T-helper 22 cell (primary cell): ENCODE data around the gene KIAA1755.

Experiments used
- DNase-seq: peaks from one replicate; pipeline ENCODE4 v3.0.0-alpha.2; 2020; ENCODE audit warnings: low read depth

The KIAA1755 gene

DNA sequence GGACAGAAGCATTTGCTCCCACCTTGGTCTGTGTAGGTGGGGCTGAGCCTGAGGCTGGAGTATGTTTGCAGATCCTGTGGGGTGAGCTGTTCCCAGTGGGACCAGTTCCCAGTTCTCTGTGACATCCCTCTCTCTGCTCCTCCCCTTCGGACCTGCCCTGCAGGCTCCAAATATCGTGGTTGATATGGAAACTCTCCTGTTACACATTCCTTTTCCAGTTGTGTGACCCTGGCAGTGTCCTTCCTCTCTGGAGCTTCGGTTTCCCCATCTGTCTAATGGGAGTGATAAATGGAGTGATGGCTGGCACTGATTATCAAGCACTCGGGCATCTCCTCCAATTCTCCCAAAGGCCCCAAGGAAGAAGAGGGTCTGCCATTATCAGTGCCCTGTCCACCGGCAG lies 79.8 kb downstream of the KIAA1755 start:
- DNase-seq, result no peak

DNA sequence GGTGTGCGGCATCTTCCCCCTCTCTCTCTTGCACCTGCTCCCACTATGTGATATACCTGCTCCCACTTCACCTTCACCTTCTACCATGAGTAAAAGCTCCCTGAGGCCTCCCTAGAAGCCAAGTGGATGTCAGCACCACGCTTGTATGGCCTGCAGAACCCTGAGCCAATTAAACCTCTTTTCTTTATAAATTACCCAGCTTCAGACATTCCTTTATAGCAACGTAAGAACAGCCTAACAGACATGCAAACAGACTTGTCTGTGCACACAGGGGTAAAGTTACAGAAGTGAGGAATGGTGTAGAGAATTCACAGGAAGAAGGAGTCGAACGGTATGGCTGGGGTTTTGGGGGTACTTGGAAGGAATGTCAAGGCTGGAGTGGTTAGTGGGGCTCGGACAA lies 80.7 kb downstream of the KIAA1755 start:
- DNase-seq, result no peak

DNA sequence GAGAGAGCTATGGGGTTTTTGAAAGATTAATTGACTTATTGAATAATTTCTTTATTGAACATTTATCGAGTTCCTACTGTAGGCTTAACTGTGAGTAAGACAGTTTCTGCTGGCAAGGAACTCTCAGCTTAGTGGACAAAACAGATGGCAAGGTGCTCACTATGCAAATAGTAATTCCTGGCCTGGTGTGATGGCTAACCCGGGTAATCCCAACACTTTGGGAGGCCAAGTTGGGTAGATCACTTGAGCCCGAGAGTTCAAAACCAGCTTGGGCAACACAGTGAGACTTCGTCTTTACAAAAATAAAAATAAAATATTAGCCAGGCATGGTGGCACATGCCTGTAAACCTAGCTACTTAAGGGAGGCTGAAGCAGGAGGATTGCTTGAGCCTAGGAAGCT lies 82.0 kb downstream of the KIAA1755 start:
- no peak for DNase-seq

DNA sequence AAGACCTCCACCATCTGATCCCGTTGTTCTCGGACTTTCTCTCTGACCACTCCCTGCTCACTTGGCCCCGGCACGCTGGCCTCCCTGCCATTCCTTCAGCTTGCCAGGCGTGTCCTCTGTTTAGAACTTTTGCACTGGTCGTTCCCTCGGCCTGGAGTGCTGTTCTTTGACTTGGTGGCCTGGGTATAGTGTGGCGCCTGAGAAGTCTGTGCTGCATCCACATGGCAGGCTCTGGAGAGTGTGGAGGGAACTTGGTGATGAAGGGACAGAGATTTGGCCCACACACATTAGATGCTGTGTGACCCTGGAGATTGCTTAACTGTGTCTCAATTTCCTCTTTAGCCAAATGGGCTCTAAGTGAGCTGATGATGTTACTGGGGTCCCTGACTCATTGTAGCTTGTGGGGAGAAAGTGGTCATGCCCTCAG lies 82.5 kb downstream of the KIAA1755 start:
- DNase-seq, result no peak

GRCh38 chr20:38177201-38177600 lies 83.3 kb downstream of the KIAA1755 start:
- DNase-seq, result no peak

GRCh38 chr20:38175304-38176180 lies 85.0 kb downstream of the KIAA1755 start:
- DNase-seq, result no peak

DNA sequence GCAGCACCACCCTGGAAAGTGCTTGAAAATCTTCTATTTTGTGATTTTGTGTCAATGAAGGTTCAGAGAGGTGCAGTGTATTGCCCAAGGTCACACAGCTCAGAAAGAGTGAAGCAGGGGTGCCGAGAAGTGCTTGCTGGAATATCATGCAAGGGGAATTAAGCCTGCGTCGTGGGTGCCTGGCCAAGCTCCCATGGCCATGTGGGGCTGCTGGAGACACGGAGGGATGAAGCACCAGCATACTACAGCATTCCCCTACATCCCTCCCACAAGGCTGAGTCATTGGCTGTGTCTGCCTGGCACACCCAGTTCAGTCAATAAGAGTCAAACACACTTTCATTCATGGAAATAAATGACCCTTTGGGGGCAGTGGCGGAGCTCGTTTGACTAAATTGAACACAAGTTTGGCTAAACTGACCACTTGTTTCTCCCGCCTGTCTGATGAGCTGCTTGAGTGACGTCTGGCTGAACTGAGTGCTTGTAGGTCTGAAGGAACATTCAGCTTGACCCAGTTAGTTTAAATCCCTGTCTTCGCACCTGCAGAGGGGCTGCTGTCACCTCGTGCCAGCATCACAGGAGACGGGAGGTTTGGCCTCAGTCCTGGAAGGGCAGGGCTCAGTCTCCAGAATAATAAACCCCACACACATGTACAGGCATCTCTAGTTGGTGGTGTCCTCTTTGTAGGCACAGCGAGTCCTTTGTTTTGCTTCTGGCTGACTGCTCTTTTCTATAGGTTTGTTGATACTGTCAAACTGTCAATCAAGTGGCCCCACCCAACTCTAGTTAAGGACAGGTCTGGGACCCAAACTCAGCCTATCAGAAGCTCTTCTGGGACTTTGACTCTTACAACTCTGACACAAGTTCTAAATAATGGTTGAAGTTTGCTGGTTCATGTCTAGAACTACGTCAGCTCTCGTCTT lies 87.0 kb downstream of the KIAA1755 start:
- DNase-seq, result no peak

- DNase-seq, result no peak
Observed at GRCh38 chr20:38172408-38172807, 88.1 kb downstream of the KIAA1755 start.

DNA sequence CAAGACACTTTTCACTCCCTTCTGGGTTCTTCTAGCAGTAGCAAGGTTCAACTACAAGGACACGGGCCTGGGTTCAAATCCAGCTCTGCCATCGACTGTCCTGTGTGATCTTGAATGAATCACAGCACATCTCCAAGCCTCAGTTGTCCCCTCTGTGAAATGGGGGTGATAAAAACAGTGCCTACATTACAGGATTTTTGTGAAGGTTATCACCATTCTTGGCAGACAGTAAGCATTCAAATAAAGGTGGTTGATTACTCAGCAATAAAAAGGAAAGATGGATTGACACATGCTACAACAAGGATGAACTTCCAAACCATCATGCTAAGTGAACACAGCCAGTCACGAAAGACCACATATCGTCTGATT lies 88.9 kb downstream of the KIAA1755 start:
- DNase-seq, result no peak

- no peak for DNase-seq
Observed at GRCh38 chr20:38170826-38171674, 89.5 kb downstream of the KIAA1755 start.

DNA sequence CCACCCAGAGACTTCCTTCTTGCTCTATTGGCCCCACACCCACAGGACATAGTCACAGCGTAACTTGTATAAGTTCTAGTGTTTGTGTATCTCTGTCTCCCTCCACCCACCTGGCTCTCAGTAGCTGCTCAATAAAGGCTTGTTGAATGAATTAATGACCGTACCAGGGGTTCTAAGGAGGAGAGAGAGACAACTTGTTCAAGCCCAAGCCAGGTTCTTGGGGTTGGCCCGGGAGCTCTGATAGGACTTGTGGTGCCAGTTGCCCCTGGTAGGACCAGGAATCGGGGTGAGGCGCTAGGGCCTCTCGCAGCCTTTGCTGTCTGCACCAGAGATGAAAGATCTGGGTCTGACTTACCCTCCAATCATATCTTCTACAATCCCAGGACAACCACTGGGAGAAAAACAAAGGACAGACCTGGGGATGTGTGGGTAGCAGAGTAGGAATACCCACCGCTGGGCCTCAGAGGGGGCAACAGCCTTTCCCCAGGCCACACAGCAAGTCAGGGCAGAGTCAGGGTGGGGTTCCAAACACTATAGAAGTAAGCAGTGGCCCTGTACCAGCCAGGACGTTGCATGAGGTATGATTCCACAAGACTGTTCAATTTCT lies 90.2 kb downstream of the KIAA1755 start:
- DNase-seq, result no peak

GRCh38 chr20:38169636-38170193 lies 90.8 kb downstream of the KIAA1755 start:
- DNase-seq, result no peak

- DNase-seq, result no peak
Observed at GRCh38 chr20:38168791-38169589, 91.5 kb downstream of the KIAA1755 start.

DNA sequence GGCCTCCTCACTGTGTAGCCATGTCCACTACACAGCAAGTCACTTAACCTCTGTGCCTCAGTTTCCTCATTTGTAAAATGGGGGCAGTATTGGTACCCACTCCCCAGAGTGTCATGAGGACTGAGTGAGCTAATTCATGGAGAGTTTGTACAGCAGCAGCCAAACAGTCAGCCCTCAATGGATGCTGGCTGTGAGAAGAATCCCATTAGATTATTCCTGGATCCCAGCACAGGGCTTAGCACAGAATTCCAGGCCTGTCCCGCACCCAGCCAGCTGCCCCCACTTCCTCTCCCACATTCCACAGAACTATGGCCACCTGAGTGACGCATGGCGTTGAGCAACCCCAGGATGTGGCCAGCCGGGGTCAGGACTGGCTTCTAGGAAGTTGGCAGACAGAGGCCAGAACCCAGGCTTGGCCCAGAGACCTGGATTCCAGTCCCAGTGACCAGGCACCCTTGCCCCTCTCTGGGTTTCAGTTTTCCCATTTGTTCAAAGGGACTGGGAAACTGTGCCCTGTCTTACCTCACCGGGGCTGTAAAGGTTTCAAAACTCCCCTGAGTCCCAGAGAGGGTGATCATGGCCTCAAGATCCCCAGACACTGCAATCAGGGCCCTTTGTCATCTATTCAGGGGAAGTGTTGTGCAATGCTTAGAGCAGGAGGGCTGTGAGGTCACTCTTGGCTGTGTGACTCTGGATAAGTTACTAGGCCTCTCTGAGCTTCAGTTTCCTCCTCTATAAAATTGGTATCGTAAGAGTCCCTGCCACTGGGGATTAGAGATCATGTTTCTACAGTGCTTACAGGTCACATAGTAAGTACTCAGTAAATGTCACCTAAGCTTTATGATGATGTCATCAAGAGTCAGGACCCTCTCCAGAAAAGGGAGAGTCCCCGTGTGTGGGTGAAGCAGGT lies 92.4 kb downstream of the KIAA1755 start:
- DNase-seq, result no peak

DNA sequence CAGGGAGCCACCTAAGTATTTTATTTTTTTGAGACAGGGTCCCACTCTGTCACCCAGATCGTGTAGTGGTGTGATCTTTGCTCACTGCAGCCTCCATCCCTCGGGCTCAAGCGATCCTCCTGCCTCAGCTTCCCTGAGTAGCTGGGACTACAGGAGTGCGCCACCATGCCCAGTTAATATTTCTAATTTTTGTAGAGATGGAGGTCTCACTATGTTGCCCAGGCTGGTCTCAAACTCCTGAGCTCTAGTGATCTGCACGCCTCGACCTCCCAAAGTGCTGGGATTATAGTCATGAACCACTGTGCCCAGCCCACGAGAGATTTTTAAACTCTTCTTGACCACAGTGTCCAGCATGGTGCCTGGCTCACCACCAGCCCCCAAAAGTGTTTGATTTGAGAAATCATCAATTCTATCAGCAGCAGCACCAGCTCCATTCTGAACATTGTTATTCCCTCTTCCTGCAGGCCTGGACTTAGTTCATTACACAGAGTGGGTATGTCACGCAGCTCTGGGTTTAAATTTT lies 93.1 kb downstream of the KIAA1755 start:
- DNase-seq, result no peak

DNA sequence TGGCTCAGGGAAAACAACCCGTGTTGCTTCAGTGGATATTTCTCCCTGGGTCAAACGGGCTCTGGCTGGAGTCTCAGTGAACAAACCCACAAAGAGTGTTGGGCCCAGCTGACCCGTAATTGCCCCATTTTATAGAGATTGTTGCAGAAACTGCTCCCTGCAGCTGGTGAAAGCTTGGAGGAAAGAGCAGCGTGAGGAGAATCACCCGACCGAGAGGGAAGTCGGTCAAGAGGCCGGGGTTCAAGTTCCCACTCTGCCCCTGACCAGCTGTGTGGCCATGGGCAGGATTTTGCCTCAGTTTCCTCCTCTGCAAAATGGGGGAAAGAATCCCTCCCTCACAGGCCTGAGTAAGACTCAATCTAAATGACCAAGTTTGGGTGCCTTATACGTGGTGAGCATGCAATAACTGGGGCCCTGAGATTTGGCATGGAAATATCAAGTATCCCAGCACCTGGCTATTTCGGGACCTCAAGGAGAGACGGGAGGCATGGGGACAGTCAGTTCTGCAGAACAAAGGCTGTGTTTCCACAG lies 93.8 kb downstream of the KIAA1755 start:
- DNase-seq, result no peak

DNA sequence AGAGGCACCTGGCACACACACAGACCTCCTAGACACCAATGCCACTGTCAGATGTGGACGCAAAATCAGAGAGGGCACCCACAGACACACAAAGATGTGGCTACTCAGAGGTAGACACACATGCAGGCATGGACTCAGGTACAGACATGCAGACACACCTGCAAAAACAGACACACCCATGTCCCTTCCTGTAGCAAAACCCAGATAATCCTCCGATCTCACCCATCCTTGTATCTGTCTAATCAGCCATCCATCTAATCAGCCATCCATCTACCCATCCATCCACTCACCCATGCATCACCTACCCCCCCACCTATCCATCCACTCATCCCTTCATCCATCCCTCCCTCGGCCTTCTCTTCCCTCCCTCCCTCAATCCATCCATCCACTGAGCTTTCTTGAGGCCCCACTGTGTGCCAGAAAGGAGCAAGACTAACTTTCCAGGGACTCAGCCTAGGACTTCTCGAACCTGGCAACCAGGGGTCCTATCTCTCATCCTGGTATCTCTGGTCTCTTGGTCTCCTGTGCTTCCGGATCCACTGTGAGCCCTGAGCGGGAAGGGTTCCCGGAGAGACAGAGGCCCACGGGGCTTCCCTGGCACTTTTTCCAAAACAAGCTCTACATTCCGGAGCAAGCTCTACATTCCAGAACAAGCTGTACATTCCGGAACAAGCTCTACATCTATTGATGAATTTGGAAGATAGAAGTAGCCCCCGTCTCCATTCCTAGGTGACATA lies 94.4 kb downstream of the KIAA1755 start:
- no peak for DNase-seq
